Measurements from ENCODE around the gene ARHGDIA.

DNA sequence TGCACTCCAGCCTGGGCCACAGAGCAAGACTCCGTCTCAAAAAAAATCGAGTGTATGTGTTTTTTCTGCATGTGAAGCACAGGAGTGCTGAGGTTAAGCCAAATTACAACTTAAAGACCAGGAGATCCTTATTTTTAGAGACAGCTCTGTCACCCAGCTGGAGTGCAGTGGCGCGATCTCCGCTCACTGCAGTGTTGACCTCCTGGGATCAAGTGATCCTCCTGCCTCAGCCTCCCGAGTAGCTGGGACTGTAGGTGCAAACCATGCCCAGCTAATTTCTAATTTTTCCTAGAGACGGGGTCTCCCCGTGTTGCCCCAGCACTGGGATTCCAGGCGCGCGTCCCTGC, 28.8 kb downstream of the ARHGDIA start:
- TF ChIP-seq EP300 (IDR thresholded peaks at IDR 0.05) = no peak
- no peak for TF ChIP-seq POLR2AphosphoS5 (IDR thresholded peaks at IDR 0.05)
- TF ChIP-seq, protein P1, sequence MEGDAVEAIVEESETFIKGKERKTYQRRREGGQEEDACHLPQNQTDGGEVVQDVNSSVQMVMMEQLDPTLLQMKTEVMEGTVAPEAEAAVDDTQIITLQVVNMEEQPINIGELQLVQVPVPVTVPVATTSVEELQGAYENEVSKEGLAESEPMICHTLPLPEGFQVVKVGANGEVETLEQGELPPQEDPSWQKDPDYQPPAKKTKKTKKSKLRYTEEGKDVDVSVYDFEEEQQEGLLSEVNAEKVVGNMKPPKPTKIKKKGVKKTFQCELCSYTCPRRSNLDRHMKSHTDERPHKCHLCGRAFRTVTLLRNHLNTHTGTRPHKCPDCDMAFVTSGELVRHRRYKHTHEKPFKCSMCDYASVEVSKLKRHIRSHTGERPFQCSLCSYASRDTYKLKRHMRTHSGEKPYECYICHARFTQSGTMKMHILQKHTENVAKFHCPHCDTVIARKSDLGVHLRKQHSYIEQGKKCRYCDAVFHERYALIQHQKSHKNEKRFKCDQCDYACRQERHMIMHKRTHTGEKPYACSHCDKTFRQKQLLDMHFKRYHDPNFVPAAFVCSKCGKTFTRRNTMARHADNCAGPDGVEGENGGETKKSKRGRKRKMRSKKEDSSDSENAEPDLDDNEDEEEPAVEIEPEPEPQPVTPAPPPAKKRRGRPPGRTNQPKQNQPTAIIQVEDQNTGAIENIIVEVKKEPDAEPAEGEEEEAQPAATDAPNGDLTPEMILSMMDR (IDR thresholded peaks at IDR 0.05) = no peak
